ENCODE results near the gene ZBTB42. TPM values are rescaled to one million over a fixed set of nuclear protein-coding genes. Genes with fewer than 3 reads are reported as not detected.

The ZBTB42 gene
- polyA plus RNA-seq, 1 of the 3 experiments (the other 2 are of a cell fraction) = 3.1 TPM

DNA sequence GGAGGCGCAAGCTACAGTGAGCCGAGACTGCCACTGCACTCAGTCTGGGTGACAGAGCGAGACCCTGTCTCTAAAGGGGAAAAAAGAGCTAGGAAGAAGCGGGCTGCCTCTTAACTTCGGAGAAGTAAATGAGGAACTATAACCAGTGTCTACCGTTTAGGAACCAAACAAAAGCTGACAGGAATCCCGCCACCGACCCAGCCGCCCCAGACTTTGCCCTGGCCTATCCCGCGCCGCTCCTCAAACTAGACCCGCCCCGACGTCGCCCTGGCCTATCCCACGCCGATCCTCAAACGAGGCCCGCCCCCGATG is 48.5 kb upstream of the ZBTB42 start:
- H3K4me1 ChIP-seq (ENCODE audit: control insufficient read depth in 1 of 2, insufficient read depth in 2 of 2, low read depth in 1 of 2, low read length in 1 of 2) = peaks cover 8 to 14% of the 10 kb centered on the region in 2 experiments; a peak in 3 of 4 replicates
- peaks cover 8 to 17% of the 10 kb centered on the region in 2 experiments for H3K36me3 ChIP-seq (replicated peaks in 1 of 2; ENCODE audit: control insufficient read depth in 1 of 2, insufficient read depth in 2 of 2, low read length in 1 of 2)
- peaks cover 42% of the 10 kb centered on the region for H3K79me2 ChIP-seq (ENCODE audit: insufficient read depth)
- H3K9me3 ChIP-seq = no peaks in the 10 kb centered on the region
- peak overlapping the region; percentile 99 for H2AFZ ChIP-seq (ENCODE audit: low read depth)
- peak overlapping the region; percentile 97 for H3K4me2 ChIP-seq
- peak overlapping the region; percentile 75 for H3K9ac ChIP-seq
- 4% methylated on average over 8 of the region's 21 CpGs for WGBS (ENCODE audit: low lambda C conversion rate)
- POLR2A ChIA-PET = interaction anchor here (0.7 to 1.4 kb wide), 5 partner anchors 18 to 269 kb away, joined by 3 to 8 read pairs (median 3); partner anchors contain the start of gene CDCA4
- CTCF ChIA-PET = interaction anchor here (0.8 to 4.1 kb wide), 7 partner anchors 15 to 96 kb away, joined by 3 to 37 read pairs (median 5); partner anchors contain the start of gene ADSS1
- peaks cover 7% of the 10 kb centered on the region for H3F3A ChIP-seq (replicated peaks; ENCODE audit: insufficient read depth)
- no peak for DNase-seq
- no peaks in the 10 kb centered on the region for H3K9me2 ChIP-seq
- peak overlapping the region; percentile 88 to 99 for H3K4me3 ChIP-seq (ENCODE audit: low read depth in 2 of 2, low read length in 1 of 2)
- H4K20me1 ChIP-seq (ENCODE audit: insufficient read depth) = peaks cover 31% of the 10 kb centered on the region
- H3K27me3 ChIP-seq (ENCODE audit: insufficient read depth) = no peaks in the 10 kb centered on the region
- peak overlapping the region; percentile 4 to 47; a peak in 3 of 4 replicates for H3K27ac ChIP-seq (ENCODE audit: low read depth in 2 of 2, low read length in 1 of 2)
- peak; percentile 41; the same call in 1 of the 2 replicates for TF ChIP-seq POLR2AphosphoS5 (IDR thresholded peaks at IDR 0.05; ENCODE audit: low read depth, low read length)
- no peak for TF ChIP-seq FOXM1 (IDR thresholded peaks at IDR 0.05; ENCODE audit: low read depth)
- TF ChIP-seq RXRA (IDR thresholded peaks at IDR 0.05; ENCODE audit: borderline replicate concordance, low read depth) = no peak
- TF ChIP-seq YY1 (IDR thresholded peaks at IDR 0.05; ENCODE audit: low read depth) = no peak
- no peak for TF ChIP-seq NFIC (IDR thresholded peaks at IDR 0.05; ENCODE audit: borderline replicate concordance)
- peak; percentile 79; the same call in 1 of the 2 replicates for TF ChIP-seq SIN3A (IDR thresholded peaks at IDR 0.05; ENCODE audit: borderline replicate concordance, low read depth, low read length)

DNA sequence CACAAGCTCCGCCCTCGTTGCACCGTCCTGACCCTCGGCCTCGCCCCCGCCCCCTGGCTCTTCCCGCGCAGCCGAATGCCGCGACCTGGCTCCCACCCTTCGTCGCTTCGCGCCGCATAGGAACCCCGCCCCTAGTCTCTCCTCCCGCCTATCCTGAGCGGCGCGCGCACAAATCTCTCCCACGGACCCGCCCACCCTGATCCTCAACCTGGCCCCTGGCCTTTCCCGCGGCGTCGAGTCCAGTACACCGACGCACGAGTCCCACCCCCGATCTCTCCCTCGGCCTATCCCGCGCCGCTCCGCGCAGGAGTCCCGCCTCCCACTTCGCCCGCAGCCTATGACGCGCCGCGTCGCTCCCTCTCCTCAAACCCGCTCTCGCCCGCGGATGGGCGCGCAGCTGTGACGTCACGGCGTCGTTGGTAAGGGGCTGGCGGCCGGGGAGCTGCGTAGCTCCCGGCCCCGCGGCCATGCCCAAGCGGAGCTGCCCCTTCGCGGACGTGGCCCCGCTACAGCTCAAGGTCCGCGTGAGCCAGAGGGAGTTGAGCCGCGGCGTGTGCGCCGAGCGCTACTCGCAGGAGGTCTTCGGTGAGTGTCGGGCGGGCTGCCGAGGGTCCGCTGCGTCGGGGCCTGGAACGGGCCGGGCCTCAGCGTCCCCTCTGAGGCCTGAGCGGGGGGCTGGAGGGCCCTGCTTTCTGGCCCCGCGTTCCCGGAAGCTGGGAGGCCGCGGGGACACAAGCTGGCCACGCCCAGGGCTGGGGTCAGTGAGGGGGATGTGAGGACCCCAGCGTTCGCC is 48.0 kb upstream of the ZBTB42 start, which contains the start of gene SIVA1:
TSS of gene SIVA1 (plus strand) at position 413 of the 793 bp plus-strand sequence. CDS start at position 468, 55 bp downstream.
- no peaks in the 10 kb centered on the region for H3K9me2 ChIP-seq
- H3K27me3 ChIP-seq (ENCODE audit: insufficient read depth) = no peaks in the 10 kb centered on the region
- peak within 1 kb of the TSS; percentile 70 to 72; a peak in 3 of 4 replicates for H3K27ac ChIP-seq (ENCODE audit: low read depth in 2 of 2, low read length in 1 of 2)
- CTCF ChIA-PET = interaction anchor here (0.6 to 4.1 kb wide), 9 partner anchors 15 to 97 kb away, joined by 3 to 37 read pairs (median 4); partner anchors contain the start of gene ADSS1
- H3K9me3 ChIP-seq = no peaks in the 10 kb centered on the region
- peaks cover 31% of the 10 kb centered on the region for H4K20me1 ChIP-seq (ENCODE audit: insufficient read depth)
- 2% methylated on average over 23 of the region's 95 CpGs for WGBS (ENCODE audit: low lambda C conversion rate)
- peak; percentile 99 for DNase-seq
- peak within 1 kb of the TSS; percentile 98 for H3K9ac ChIP-seq
- H3K4me3 ChIP-seq (ENCODE audit: low read depth in 2 of 2, low read length in 1 of 2) = peak within 1 kb of the TSS; percentile 88 to 99
- H3K4me1 ChIP-seq (ENCODE audit: control insufficient read depth in 1 of 2, insufficient read depth in 2 of 2, low read depth in 1 of 2, low read length in 1 of 2) = peaks cover 8 to 14% of the 10 kb centered on the region in 2 experiments; a peak in 3 of 4 replicates
- H3F3A ChIP-seq (replicated peaks; ENCODE audit: insufficient read depth) = peaks cover 7% of the 10 kb centered on the region
- peak within 1 kb of the TSS; percentile 99 for H2AFZ ChIP-seq (ENCODE audit: low read depth)
- POLR2A ChIA-PET = interaction anchor here (0.7 to 1.4 kb wide), 6 partner anchors 16 to 268 kb away, joined by 3 to 8 read pairs (median 3); partner anchors contain the start of gene CDCA4
- H3K4me2 ChIP-seq = peak within 1 kb of the TSS; percentile 98
- H3K36me3 ChIP-seq (replicated peaks in 1 of 2; ENCODE audit: control insufficient read depth in 1 of 2, insufficient read depth in 2 of 2, low read length in 1 of 2) = peaks cover 8 to 23% of the 10 kb centered on the region in 2 experiments
- H3K79me2 ChIP-seq (ENCODE audit: insufficient read depth) = peaks cover 46% of the 10 kb centered on the region
- TF ChIP-seq RXRA (IDR thresholded peaks at IDR 0.05; ENCODE audit: borderline replicate concordance, low read depth) (no peak), YY1 (IDR thresholded peaks at IDR 0.05; ENCODE audit: low read depth) (peak; percentile 78), RFX5 (IDR thresholded peaks at IDR 0.05; ENCODE audit: low read length) (peak; percentile 66), TEAD4 (IDR thresholded peaks at IDR 0.05; ENCODE audit: borderline replicate concordance, insufficient read depth) (no peak), CHD2 (IDR thresholded peaks at IDR 0.05; ENCODE audit: low read length, partially characterized antibody) (peak; percentile 75), FOXM1 (IDR thresholded peaks at IDR 0.05; ENCODE audit: low read depth) (no peak), MXI1 (IDR thresholded peaks at IDR 0.05; ENCODE audit: low read depth, low read length) (peak; percentile 82), TAF1 (IDR thresholded peaks at IDR 0.05; ENCODE audit: borderline replicate concordance, low read depth, low read length) (peak; percentile 62), JUND (IDR thresholded peaks at IDR 0.05) (no peak), ELF1 (IDR thresholded peaks at IDR 0.05) (peak; percentile 14; the same call in 1 of the 2 replicates), EP300 (IDR thresholded peaks at IDR 0.05; ENCODE audit: borderline replicate concordance in 1 of 2, low read depth in 1 of 2, low read length in 1 of 2) (0 out of 4 replicates have a peak, but pooled peaks of 1 of the 2 experiments have one; percentile 17), EZH2phosphoT487 (IDR thresholded peaks at IDR 0.05; ENCODE audit: borderline replicate concordance, low read depth) (no peak), NRF1 (IDR thresholded peaks at IDR 0.05; ENCODE audit: low read depth, low read length) (peak; percentile 55), POLR2AphosphoS5 (IDR thresholded peaks at IDR 0.05; ENCODE audit: low read depth, low read length) (peak; percentile 64; the same call in 1 of the 2 replicates), SMC3 (IDR thresholded peaks at IDR 0.05; ENCODE audit: low read depth, low read length) (no peak)
- TF ChIP-seq, protein P1, sequence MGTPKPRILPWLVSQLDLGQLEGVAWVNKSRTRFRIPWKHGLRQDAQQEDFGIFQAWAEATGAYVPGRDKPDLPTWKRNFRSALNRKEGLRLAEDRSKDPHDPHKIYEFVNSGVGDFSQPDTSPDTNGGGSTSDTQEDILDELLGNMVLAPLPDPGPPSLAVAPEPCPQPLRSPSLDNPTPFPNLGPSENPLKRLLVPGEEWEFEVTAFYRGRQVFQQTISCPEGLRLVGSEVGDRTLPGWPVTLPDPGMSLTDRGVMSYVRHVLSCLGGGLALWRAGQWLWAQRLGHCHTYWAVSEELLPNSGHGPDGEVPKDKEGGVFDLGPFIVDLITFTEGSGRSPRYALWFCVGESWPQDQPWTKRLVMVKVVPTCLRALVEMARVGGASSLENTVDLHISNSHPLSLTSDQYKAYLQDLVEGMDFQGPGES (IDR thresholded peaks at IDR 0.05; ENCODE audit: low read depth, low read length) = peak; percentile 67
- TF ChIP-seq, protein P2, sequence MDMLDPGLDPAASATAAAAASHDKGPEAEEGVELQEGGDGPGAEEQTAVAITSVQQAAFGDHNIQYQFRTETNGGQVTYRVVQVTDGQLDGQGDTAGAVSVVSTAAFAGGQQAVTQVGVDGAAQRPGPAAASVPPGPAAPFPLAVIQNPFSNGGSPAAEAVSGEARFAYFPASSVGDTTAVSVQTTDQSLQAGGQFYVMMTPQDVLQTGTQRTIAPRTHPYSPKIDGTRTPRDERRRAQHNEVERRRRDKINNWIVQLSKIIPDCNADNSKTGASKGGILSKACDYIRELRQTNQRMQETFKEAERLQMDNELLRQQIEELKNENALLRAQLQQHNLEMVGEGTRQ (IDR thresholded peaks at IDR 0.05; ENCODE audit: borderline replicate concordance, low read depth, low read length) = no peak
- TF ChIP-seq, protein P3, sequence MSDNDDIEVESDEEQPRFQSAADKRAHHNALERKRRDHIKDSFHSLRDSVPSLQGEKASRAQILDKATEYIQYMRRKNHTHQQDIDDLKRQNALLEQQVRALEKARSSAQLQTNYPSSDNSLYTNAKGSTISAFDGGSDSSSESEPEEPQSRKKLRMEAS (IDR thresholded peaks at IDR 0.05; ENCODE audit: low read depth) = peak; percentile 27
